ENCODE measurements around the gene DDO.

The DDO gene

DNA sequence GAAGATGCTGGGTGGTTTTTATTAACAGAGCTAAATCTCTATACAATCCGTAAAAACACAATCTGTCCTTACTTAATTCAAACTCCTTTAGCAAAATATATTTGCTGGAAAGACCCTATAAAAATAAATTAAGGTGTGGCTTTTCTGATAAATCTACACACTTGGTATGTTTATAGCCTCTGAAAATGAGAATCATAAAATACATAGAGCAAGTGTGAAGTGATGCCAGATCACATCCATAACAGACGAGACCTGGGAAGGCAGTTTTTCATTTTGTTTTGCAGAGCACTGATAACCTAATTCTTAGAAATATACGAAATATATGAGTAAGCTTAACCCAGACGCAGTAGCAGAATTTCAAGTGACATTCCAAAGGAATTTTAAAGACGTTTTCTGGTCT is 10.4 kb upstream of the DDO start:
- H3K4me3 ChIP-seq (ENCODE audit: control insufficient read depth, low read depth, low read length) = no peak overlapping the region
- TF ChIP-seq, protein P1, sequence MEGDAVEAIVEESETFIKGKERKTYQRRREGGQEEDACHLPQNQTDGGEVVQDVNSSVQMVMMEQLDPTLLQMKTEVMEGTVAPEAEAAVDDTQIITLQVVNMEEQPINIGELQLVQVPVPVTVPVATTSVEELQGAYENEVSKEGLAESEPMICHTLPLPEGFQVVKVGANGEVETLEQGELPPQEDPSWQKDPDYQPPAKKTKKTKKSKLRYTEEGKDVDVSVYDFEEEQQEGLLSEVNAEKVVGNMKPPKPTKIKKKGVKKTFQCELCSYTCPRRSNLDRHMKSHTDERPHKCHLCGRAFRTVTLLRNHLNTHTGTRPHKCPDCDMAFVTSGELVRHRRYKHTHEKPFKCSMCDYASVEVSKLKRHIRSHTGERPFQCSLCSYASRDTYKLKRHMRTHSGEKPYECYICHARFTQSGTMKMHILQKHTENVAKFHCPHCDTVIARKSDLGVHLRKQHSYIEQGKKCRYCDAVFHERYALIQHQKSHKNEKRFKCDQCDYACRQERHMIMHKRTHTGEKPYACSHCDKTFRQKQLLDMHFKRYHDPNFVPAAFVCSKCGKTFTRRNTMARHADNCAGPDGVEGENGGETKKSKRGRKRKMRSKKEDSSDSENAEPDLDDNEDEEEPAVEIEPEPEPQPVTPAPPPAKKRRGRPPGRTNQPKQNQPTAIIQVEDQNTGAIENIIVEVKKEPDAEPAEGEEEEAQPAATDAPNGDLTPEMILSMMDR (IDR thresholded peaks at IDR 0.05; ENCODE audit: control insufficient read depth, insufficient read depth, low read depth, low read length, missing control alignments) = no peak
- DNase-seq (ENCODE audit: low read depth) = no peak

DNA sequence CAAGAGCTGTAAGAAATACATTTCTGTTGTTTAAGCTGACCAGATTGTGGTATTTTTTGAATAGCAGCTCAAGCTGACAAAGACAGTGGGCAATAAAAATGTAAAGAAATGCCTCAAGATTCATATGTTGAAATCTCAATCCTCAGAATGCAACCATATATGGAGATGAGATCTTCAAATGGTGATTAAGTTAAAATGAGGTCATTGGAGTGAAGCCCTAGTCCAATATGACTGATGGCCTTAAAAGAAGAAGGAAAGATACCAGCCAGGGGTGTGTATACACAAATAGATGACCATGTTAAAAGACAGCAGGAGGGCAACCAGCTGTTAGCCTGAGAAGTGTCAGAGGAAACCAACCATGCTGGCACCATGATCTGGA is 7.1 kb upstream of the DDO start:
- no peak for DNase-seq (ENCODE audit: low read depth)
- H3K4me3 ChIP-seq (ENCODE audit: control insufficient read depth, low read depth, low read length) = no peak overlapping the region
- TF ChIP-seq, protein P1 (IDR thresholded peaks at IDR 0.05; ENCODE audit: control insufficient read depth, insufficient read depth, low read depth, low read length, missing control alignments) = no peak

- DNase-seq (ENCODE audit: low read depth) = no peak
- TF ChIP-seq, protein P1 (IDR thresholded peaks at IDR 0.05; ENCODE audit: control insufficient read depth, insufficient read depth, low read depth, low read length, missing control alignments) = no peak
These were observed 6.5 kb upstream of the DDO start for GRCh38 chr6:110421749-110422443.

DNA sequence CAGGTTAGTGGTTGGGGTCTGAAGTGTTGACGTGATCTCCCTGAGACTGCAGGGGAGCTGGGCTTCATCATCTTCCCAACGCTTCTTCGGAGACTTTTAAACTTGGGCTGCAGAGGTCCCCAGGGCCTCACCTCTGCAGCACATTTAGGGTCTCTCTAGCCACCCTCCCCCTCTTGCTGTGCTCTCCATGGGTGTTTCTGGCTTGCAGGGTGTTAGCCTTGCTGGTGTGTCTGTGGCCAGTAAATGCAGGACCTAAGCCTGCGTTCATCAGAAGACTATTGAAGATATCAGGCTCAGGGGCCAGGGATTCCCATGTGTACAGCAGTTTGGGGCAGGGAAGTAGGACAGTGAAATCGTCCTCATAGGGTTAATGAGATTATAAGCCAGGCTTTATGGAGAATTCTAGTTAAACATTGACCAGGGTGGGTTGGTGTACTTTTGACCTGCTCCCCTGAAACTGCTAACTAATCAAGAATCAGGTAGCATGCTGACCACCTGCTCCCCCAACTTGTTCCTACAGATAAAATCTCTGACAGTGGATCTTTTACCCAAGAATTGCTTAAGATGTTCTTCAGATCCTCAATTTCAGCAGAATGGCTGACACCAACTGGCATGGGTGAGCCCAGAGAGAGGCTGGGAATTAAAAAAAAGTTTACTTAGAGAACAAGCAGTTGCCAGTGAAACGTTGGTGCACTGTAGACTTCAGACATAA is 3.8 kb upstream of the DDO start:
- TF ChIP-seq, protein P1 (IDR thresholded peaks at IDR 0.05; ENCODE audit: control insufficient read depth, insufficient read depth, low read depth, low read length, missing control alignments) = no peak
- DNase-seq (ENCODE audit: low read depth) = no peak

More at GRCh38 chr6:110421749-110422443, 6.5 kb upstream of the DDO start:
- H3K4me3 ChIP-seq (ENCODE audit: control insufficient read depth, low read depth, low read length) = no peak overlapping the region

DNA sequence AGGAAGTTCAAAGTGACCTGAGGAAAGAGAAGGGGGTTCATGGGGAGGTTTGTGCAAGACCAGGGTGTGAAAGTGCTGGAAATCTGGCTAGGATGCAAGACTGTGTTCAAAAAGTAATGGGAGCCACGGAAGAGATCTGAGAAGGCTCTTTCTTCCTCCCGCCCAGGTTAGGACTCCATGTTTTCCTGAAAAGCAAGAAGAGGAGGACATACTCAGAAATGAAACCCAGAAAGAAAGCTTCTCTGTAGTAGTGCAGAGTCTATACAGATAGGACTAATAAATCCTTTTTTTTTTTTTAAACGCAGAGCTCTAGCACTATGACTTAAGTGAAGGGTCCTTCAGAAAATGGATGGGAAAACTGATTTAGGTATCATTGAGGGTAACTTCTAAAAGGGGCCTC is 3.2 kb upstream of the DDO start:
- H3K4me3 ChIP-seq (ENCODE audit: control insufficient read depth, low read depth, low read length) = no peak overlapping the region
- TF ChIP-seq, protein P1 (IDR thresholded peaks at IDR 0.05; ENCODE audit: control insufficient read depth, insufficient read depth, low read depth, low read length, missing control alignments) = no peak
- DNase-seq (ENCODE audit: low read depth) = no peak

More for the DNA sequence above, 3.8 kb upstream of the DDO start:
- H3K4me3 ChIP-seq (ENCODE audit: control insufficient read depth, low read depth, low read length) = no peak overlapping the region

GRCh38 chr6:110414669-110415068 is 706 bp downstream of the DDO start:
- no peak for DNase-seq (ENCODE audit: low read depth)
- TF ChIP-seq, protein P1 (IDR thresholded peaks at IDR 0.05; ENCODE audit: control insufficient read depth, insufficient read depth, low read depth, low read length, missing control alignments) = no peak
- no peak overlapping the region for H3K4me3 ChIP-seq (ENCODE audit: control insufficient read depth, low read depth, low read length)

Data from AG09309 (cell line).